Umbilical cord (tissue), 2 donors: ENCODE results near the gene OR6X1. TPM values are rescaled to one million over a fixed set of nuclear protein-coding genes. Genes with fewer than 3 reads are reported as not detected.
A peak's percentile ranks its signal among the peaks of the same experiment; 100 is the strongest.
"Not testable (repeated sequence)": the region's sequence is repeated elsewhere in the genome, so short reads cannot be mapped to it uniquely, and the experiment has no call there.

Experiments used
- DNase-seq: peaks from one replicate; pipeline ENCODE4 v3.0.0-alpha.2; 2015; ENCODE audit warnings: low spot score
- total RNA-seq: library from RNA; depleted of rRNA; stranded (reverse); fragments of >200 nt; gene quantifications from one replicate; pipeline ENCODE4 v1.2.3, GENCODE V29; 2014; ENCODE audit warnings: low replicate concordance; ENCODE audit not compliant: insufficient read depth

The OR6X1 gene
- total RNA-seq, 1 donor from 2014 or later, result 1.7 TPM

DNA sequence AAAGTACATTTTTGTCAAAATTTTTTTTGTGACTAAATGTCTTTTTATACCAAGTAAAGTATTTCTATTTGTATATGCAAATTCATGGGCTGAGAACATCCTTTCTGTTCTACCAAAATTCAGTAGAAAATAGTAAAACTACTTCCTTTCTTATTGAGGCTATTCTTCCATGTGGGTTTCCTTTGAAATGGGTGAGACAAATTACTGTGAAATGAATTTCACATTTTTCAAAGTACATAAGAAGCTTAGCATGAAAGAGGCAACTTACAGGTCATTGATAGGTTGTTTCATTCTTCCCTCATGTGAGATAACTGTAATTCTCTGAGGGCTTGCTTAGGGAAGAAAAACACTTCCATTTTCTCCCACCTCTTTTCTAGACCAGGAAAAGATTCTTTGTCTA, 1.0 kb upstream of the OR6X1 start:
- no peak for DNase-seq

GRCh38 chr11:123753110-123753509, 1.2 kb downstream of the OR6X1 start:
- no peak for DNase-seq

GRCh38 chr11:123751781-123752180, 2.5 kb downstream of the OR6X1 start:
- no peak for DNase-seq

GRCh38 chr11:123748349-123748748, 6.0 kb downstream of the OR6X1 start:
- DNase-seq, result not testable (repeated sequence)

GRCh38 chr11:123745764-123746451, 8.4 kb downstream of the OR6X1 start:
- DNase-seq, result no peak

- no peak for DNase-seq
These were observed 11.6 kb downstream of the OR6X1 start for GRCh38 chr11:123742724-123743120.

DNA sequence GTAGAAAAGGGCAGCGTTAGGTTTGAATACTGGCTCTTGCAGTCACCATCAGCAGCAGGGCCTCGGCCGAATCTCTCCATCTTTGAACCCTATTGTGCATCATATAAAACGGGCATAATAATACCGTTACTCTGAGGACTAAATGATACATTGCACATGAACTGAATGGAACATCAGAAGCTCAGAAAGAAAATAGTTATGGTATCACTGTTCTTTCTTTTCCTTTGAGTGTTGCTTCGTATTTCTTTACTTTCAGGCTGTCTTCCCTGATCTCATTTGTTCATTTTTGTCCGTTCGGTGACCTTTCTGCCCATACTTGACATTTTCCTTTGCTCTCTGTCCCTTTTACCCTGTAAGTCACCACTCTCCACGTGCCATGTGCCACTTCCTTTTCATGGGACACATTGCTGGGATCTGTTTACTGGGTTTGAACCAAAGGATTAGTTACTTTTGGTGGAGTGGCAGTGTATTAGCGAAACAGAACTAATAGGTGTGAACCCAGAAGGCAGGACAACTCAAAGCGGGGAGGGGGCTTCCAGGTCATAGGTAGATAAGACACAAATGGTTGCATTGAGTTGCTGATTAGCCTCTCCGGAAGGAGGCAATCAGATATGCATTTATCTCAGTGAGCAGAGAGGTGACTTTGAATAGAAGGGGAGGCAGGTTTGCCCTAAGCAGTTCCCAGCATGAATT, 12.1 kb downstream of the OR6X1 start:
- no peak for DNase-seq

DNA sequence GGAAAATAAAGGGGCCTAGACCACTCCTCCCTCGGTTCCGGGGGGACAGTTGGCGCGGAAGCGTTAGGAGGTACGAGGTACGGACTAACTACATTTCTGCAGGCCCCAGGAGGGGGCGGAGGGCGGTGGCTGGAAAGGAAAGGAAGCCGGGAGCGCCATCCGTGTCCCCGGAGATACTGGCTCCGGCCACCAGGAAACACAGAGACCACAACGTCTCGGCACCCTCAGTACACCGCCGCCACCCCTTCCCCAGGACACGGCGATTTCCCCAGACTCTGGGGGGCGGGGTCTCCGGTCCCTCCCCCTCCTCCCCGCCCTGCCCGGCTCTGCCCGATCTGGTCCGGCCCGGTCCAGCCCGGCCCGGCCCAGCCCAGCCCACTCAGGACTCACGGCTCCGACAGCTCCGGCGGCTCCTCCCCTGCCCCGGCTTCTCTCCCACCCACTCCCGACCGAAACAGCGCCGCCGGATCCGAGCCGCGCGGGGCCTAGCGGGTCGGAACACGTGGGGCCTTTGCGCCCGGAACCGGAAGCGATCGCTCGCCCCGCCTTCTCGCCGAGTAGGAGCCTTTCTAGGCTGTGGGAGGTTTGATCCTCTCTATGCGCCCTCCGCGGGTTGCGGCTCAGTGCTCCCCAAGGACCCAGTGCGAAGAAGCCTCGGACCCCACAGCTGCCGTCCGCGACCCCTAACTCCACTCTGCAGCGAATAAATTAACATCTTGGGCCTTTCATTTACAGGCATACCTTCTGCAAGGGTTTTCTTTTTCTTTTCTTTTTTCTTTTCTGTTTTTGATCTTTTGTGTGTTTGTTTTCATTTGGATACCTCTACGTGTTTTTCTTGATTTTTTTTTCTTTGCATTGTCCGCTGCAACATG, 12.9 kb downstream of the OR6X1 start, which contains the start of gene ZNF202:
Gene ZNF202, minus strand, starts transcription at position 502 of the 872 bp plus-strand sequence. CDS start 10,772 bp downstream, outside the sequence.
- peak; percentile 93 for DNase-seq

DNA sequence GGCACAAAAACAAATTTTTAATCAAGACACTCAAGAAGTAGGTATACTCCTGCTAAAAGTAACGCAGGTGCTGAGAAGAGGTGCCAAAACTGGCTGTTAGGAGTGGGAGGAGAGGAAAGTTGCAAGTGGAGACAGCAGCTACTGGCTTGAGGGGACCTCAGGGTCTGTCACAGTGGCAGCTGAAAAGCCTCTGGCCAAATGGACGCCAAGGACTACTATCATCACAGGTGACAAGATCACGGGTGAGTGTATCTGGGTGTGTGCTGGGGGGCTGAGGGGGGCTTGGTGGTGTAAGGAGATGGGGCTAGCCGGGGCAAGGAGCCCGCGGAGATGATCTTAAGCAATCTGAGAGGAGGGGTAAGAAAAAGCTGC, 13.5 kb downstream of the OR6X1 start:
- DNase-seq, result no peak

GRCh38 chr11:123738374-123738773, 15.9 kb downstream of the OR6X1 start:
- no peak for DNase-seq

GRCh38 chr11:123736769-123737168, 17.5 kb downstream of the OR6X1 start:
- DNase-seq, result no peak

DNA sequence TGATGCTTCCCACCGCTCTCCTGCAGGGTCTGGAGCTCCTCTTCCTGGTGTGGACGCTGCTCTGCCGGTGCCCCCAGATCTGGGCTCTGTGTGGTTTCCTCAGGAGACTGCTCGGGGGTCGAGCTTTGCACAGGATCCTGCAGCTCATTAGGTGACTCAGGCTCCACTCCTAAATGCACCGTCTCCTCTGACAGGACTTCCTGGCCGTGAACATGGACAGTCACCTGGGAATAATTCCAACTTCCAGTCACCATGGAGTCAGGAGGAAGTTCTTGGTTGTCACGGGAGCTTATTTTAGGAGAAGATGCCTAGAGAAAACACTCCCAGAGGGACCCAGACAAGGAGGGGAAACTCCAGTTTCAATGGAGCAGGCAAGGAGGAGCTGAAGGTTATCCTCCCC, 24.7 kb downstream of the OR6X1 start:
- no peak for DNase-seq

- DNase-seq, result no peak
These were observed 28.2 kb downstream of the OR6X1 start for GRCh38 chr11:123725995-123726655.

- no peak for DNase-seq
These were observed 34.9 kb downstream of the OR6X1 start for GRCh38 chr11:123719452-123719851.

GRCh38 chr11:123718469-123718868, 35.8 kb downstream of the OR6X1 start:
- DNase-seq, result no peak

- DNase-seq, result no peak
These were observed 36.3 kb downstream of the OR6X1 start for GRCh38 chr11:123718063-123718462.

- not testable (repeated sequence) for DNase-seq
These were observed 41.7 kb downstream of the OR6X1 start for GRCh38 chr11:123712627-123713026.

DNA sequence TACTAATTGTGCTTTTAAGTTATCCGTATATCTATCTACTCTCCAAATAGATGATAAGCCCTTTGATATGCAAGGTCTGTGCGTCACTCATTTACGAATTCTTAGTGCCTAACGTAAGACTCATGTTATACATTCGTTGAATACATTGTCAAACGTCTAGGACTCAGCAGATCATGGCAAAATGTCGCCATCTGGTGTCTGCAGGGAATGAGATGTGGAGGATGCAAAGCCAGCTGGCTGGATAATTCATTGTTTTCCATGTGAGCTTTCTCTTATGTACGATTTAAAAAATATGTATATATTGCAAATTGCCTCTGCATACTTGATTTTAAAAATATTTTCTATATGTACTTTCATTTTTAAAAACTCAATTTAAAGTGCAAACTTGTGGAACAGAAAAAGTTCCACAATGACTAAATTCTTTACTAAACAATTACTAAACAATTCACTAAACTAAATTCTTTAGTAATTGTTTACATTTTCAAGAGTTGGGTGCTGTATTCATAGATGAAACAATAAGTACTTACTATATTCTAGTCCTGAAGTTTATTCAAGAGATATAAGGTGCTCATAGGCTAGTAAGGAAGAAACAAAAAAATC, 46.6 kb downstream of the OR6X1 start:
- DNase-seq, result peak; percentile 86

DNA sequence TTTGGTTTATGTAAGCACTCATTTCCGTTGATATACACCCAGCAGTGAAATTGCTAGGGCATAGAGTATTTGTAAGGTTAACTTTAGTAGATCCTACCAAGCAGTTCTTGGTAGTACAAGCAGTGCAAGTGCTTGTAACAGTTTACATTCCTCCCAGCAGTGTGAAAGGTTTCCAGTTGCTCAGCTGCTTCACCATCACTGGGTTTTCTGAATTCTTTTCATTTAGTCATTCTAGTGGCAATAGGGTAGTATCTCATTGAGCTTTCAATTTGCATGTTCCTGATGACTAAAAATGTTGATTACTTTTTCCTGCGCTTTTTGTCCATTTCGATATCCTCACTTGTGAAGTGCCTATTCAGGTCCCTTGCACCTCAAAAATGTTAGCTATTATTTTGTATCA, 47.1 kb downstream of the OR6X1 start:
- no peak for DNase-seq

- DNase-seq, result no peak
These were observed 50.0 kb downstream of the OR6X1 start for GRCh38 chr11:123704341-123704740.
